Subcutaneous adipose tissue (tissue), 4 donors: Measurements from ENCODE around the gene GOLGA8G. TPM values are rescaled to one million over a fixed set of nuclear protein-coding genes. Genes with fewer than 3 reads are reported as not detected.
"Not testable (repeated sequence)": the region's sequence is repeated elsewhere in the genome, so short reads cannot be mapped to it uniquely, and the experiment has no call there.

Source experiments
- small RNA-seq: library from RNA; depleted of rRNA; stranded (forward); fragments of <200 nt; gene quantifications from one replicate; pipeline ENCODE3, GENCODE V24; 2016
- total RNA-seq, 4 donors: library from RNA; depleted of rRNA; stranded (reverse); fragments of >200 nt; gene quantifications; one replicate each; pipeline ENCODE4 v1.1.0, GENCODE V29; 2016
- TF ChIP-seq, protein P1 (sequence below): fragments of 450-650 bp; IDR thresholded peaks from one replicate; pipeline ENCODE4 v1.5.1; 2016; ENCODE audit warnings: low read depth, mild to moderate bottlenecking, control low read depth, antibody characterized with exemption, moderate library complexity

Gene GOLGA8G
- total RNA-seq, result not detected

GRCh38 chr15:28532954-28533353 lies at the start of gene GOLGA8G:
Gene GOLGA8G (minus strand): TSS chr15:28532971. CDS start chr15:28532909, 62 bp downstream.
- TF ChIP-seq, protein P1, sequence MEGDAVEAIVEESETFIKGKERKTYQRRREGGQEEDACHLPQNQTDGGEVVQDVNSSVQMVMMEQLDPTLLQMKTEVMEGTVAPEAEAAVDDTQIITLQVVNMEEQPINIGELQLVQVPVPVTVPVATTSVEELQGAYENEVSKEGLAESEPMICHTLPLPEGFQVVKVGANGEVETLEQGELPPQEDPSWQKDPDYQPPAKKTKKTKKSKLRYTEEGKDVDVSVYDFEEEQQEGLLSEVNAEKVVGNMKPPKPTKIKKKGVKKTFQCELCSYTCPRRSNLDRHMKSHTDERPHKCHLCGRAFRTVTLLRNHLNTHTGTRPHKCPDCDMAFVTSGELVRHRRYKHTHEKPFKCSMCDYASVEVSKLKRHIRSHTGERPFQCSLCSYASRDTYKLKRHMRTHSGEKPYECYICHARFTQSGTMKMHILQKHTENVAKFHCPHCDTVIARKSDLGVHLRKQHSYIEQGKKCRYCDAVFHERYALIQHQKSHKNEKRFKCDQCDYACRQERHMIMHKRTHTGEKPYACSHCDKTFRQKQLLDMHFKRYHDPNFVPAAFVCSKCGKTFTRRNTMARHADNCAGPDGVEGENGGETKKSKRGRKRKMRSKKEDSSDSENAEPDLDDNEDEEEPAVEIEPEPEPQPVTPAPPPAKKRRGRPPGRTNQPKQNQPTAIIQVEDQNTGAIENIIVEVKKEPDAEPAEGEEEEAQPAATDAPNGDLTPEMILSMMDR, result not testable (repeated sequence)

DNA sequence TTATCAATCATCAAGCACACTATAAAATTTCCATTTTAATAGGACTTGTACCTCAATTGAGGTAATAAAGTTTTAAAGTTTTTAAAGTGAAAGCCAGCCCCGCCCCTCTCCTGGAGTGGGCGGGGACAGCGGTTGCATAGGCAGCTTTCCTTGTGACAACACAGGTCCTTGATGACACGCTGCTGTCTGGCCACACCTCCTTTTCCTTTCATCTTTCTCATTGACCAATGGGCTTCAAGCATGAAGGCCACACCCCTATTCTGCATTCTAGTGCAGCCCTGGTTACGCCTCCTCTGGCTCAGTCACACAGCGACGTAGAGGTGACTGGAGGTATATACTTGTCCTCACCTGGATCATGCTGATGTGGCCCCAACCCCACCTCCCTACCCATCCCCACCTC lies 20.5 kb upstream of the GOLGA8G start, which contains the start of gene GOLGA6L25:
GOLGA6L25 (plus strand) TSS at position 301 of the 400 bp plus-strand sequence; CDS start at position 362, 61 bp downstream.
- TF ChIP-seq, protein P1, result not testable (repeated sequence)

Small RNA genes within 50 kb of the gene (small RNA-seq; reads per million reads assigned to genes)
- gene AC138749.2, result not detected
- gene AC138749.4, result not detected
- gene AC138749.5, result not detected
- not detected for gene MIR4509-3
- not detected for gene RF00017

Other genes with a start within 250 kb of the GOLGA8G start
- gene HERC2, start 210.8 kb downstream of the GOLGA8G start, total RNA-seq, result 10 to 100 TPM; 41.5 to 73.8 (median 50.7) TPM
- gene GOLGA6L24, start 174.9 kb downstream of the GOLGA8G start, total RNA-seq, result not detected
- gene GOLGA8F, start 154.3 kb downstream of the GOLGA8G start, total RNA-seq, result not detected
- gene GOLGA6L25, start 20.6 kb upstream of the GOLGA8G start, total RNA-seq, result not detected
- 10 to 100 TPM in 1 of 4 donors, 1 to 10 TPM in 3; 2.4 to 18.3 (median 6.3) TPM for gene GOLGA8M, start 179.4 kb upstream of the GOLGA8G start, total RNA-seq